IMR-90 (cell line): ENCODE data around the gene RPTOR. TPM values are rescaled to one million over a fixed set of nuclear protein-coding genes. Genes with fewer than 3 reads are reported as not detected.

ENCODE experiments used
- ATAC-seq: fragments of 200-7000 bp; cut with Tn5 transposase; 2 replicates; pipeline ENCODE4 v1.9.1; 2020; ENCODE audit warnings: low read depth, mild to moderate bottlenecking, moderate library complexity
- BruUV-seq: library from RNA; stranded (reverse); fragments of 400-500 nt; replicated peaks from 2 replicates; lab custom pipeline; 2021; lab: Mats Ljungman, UMichigan
- CTCF ChIA-PET: fragments of 300-600 bp; formaldehyde crosslinking; extraction: SDS; loops from one replicate; lab custom pipeline; 2021; ENCODE audit warnings: antibody characterized with exemption; lab: Yijun Ruan, JAX
- POLR2A ChIA-PET: fragments of 300-600 bp; sonication (Branson Sonifier 250); formaldehyde crosslinking; loops from one replicate; lab custom pipeline; 2022; ENCODE audit warnings: antibody characterized with exemption; ENCODE audit not compliant: unreplicated experiment; lab: Charles Lee
- DNase-seq: peaks from one replicate; pipeline ENCODE4 v3.0.0; 2013
- H2AFZ ChIP-seq: replicated peaks from 2 replicates; pipeline ENCODE3; 2013; ENCODE audit warnings: low read length, mild to moderate bottlenecking; ENCODE audit not compliant: poor library complexity
- H2AK5ac ChIP-seq: 2 replicates; pipeline ENCODE4 v1.6.1; 2013; ENCODE audit warnings: low read depth, low read length, inconsistent platforms
- H2AK9ac ChIP-seq: replicated peaks from 2 replicates; pipeline ENCODE3; 2013; ENCODE audit warnings: mild to moderate bottlenecking, low read depth, low read length, moderate library complexity; ENCODE audit not compliant: poor library complexity
- H2BK120ac ChIP-seq: 2 replicates; pipeline ENCODE4 v1.6.1; 2013; ENCODE audit warnings: low read depth, low read length, inconsistent platforms
- H2BK15ac ChIP-seq: 3 replicates; pipeline ENCODE4 v1.6.1; 2013; ENCODE audit warnings: low read depth, low read length, inconsistent platforms
- H2BK20ac ChIP-seq: 2 replicates; pipeline ENCODE4 v1.6.1; 2013; ENCODE audit warnings: low read depth, mild to moderate bottlenecking, inconsistent platforms, low read length, moderate library complexity
- H2BK5ac ChIP-seq: 2 replicates; pipeline ENCODE4 v1.6.1; 2013; ENCODE audit warnings: mild to moderate bottlenecking, low read depth, low read length, inconsistent platforms; ENCODE audit not compliant: poor library complexity, severe bottlenecking
- H3K14ac ChIP-seq: replicated peaks from 2 replicates; pipeline ENCODE4 v1.6.1; 2013; ENCODE audit warnings: low read depth, low read length, inconsistent platforms
- H3K18ac ChIP-seq: 2 replicates; pipeline ENCODE4 v1.6.1; 2013; ENCODE audit warnings: low read depth, low read length, control low read depth
- H3K23ac ChIP-seq: 2 replicates; pipeline ENCODE4 v1.6.1; 2013; ENCODE audit warnings: low read depth, low read length, inconsistent platforms
- H3K27ac ChIP-seq: 2 replicates; pipeline ENCODE4 v1.5.1; 2013; ENCODE audit warnings: mild to moderate bottlenecking, control low read depth, low read length; ENCODE audit not compliant: insufficient read depth
- H3K27me3 ChIP-seq: 2 replicates; pipeline ENCODE4 v1.6.1; 2013; ENCODE audit warnings: low read length; ENCODE audit not compliant: control insufficient read depth, insufficient read depth
- H3K36me3 ChIP-seq: 2 replicates; pipeline ENCODE4 v1.6.1; 2013; ENCODE audit warnings: low read length, mixed read lengths; ENCODE audit not compliant: control insufficient read depth, insufficient read depth
- H3K4ac ChIP-seq: 2 replicates; pipeline ENCODE4 v1.6.1; 2013; ENCODE audit warnings: low read depth, low read length, inconsistent platforms
- H3K4me1 ChIP-seq: 2 replicates; pipeline ENCODE4 v1.6.1; 2013; ENCODE audit warnings: low read length, mixed read lengths; ENCODE audit not compliant: control insufficient read depth, insufficient read depth
- H3K4me2 ChIP-seq: 2 replicates; pipeline ENCODE4 v1.6.1; 2013; ENCODE audit warnings: low read depth, mild to moderate bottlenecking, control low read depth, low read length, moderate library complexity
- H3K4me3 ChIP-seq: 2 replicates; pipeline ENCODE4 v1.5.1; 2013; ENCODE audit warnings: low read depth, mild to moderate bottlenecking, control low read depth, low read length, moderate library complexity; ENCODE audit not compliant: insufficient read depth
- H3K56ac ChIP-seq: 2 replicates; pipeline ENCODE4 v1.6.1; 2013; ENCODE audit warnings: low read length, inconsistent platforms; ENCODE audit not compliant: insufficient read depth; ENCODE audit errors: extremely low read depth
- H3K79me1 ChIP-seq, 2 experiments: 2 replicates each; pipeline ENCODE4 v1.6.1; 2013; ENCODE audit warnings: low read length in 2 of 2, inconsistent platforms in 1 of 2, low read depth in 1 of 2
- H3K9ac ChIP-seq: 2 replicates; pipeline ENCODE4 v1.6.1; 2013; ENCODE audit warnings: low read depth, low read length, control low read depth
- H3K9me1 ChIP-seq: 2 replicates; pipeline ENCODE4 v1.6.1; 2013; ENCODE audit warnings: low read length, inconsistent platforms; ENCODE audit not compliant: insufficient read depth
- H3K9me3 ChIP-seq: 2 replicates; pipeline ENCODE4 v1.6.1; 2013; ENCODE audit warnings: low read length; ENCODE audit not compliant: control insufficient read depth, insufficient read depth
- H4K20me1 ChIP-seq: 2 replicates; pipeline ENCODE4 v1.6.1; 2013; ENCODE audit warnings: low read length, inconsistent platforms; ENCODE audit not compliant: insufficient read depth
- H4K5ac ChIP-seq: 2 replicates; pipeline ENCODE4 v1.6.1; 2013; ENCODE audit warnings: mild to moderate bottlenecking, low read depth, low read length, control low read depth
- H4K8ac ChIP-seq, 2 experiments: 2 replicates each; pipeline ENCODE4 v1.6.1; 2013; ENCODE audit warnings: low read depth in 2 of 2, low read length in 2 of 2, control low read depth in 1 of 2, inconsistent platforms in 1 of 2
- H4K91ac ChIP-seq: 2 replicates; pipeline ENCODE4 v1.6.1; 2013; ENCODE audit warnings: low read depth, low read length, inconsistent platforms; ENCODE audit not compliant: insufficient read depth
- BHLHE40 ChIP-seq: fragments of 150-350 bp; IDR thresholded peaks from 2 replicates; pipeline ENCODE4 v1.6.1; 2016; ENCODE audit warnings: mild to moderate bottlenecking, low read depth, low read length
- CEBPB ChIP-seq: IDR thresholded peaks from 2 replicates; pipeline ENCODE4 v1.6.1; 2012; ENCODE audit warnings: low read depth, low read length, improper control_type of control experiment
- CHD1 ChIP-seq: IDR thresholded peaks from 2 replicates; pipeline ENCODE4 v1.6.1; 2012; ENCODE audit warnings: low read depth, low read length, improper control_type of control experiment
- CTCF ChIP-seq: conservative IDR thresholded peaks from 2 replicates; pipeline ENCODE4 v1.5.1; 2012; ENCODE audit warnings: mild to moderate bottlenecking, low read depth, low read length, improper control_type of control experiment
- ELK1 ChIP-seq: fragments of 150-350 bp; IDR thresholded peaks from 2 replicates; pipeline ENCODE4 v1.6.1; 2016; ENCODE audit warnings: low read depth, mild to moderate bottlenecking, low read length, moderate library complexity, borderline replicate concordance
- FOS ChIP-seq: fragments of 150-350 bp; IDR thresholded peaks from 2 replicates; pipeline ENCODE4 v1.6.1; 2016; ENCODE audit warnings: low read depth, low read length
- MAFK ChIP-seq: IDR thresholded peaks from 2 replicates; pipeline ENCODE4 v1.6.1; 2012; ENCODE audit warnings: low read depth, low read length, improper control_type of control experiment
- MAZ ChIP-seq: IDR thresholded peaks from 2 replicates; pipeline ENCODE4 v1.6.1; 2012; ENCODE audit warnings: low read depth, mild to moderate bottlenecking, low read length, improper control_type of control experiment, moderate library complexity, borderline replicate concordance
- MXI1 ChIP-seq: IDR thresholded peaks from 2 replicates; pipeline ENCODE4 v1.6.1; 2012; ENCODE audit warnings: low read depth, mild to moderate bottlenecking, low read length, moderate library complexity, borderline replicate concordance
- NFE2L2 ChIP-seq: fragments of 150-350 bp; IDR thresholded peaks from 2 replicates; pipeline ENCODE4 v1.6.1; 2016; ENCODE audit warnings: low read depth, mild to moderate bottlenecking, low read length
- POLR2A ChIP-seq: IDR thresholded peaks from 2 replicates; pipeline ENCODE4 v1.6.1; 2012; ENCODE audit warnings: mild to moderate bottlenecking, low read depth, low read length
- RAD21 ChIP-seq: IDR thresholded peaks from 2 replicates; pipeline ENCODE4 v1.6.1; 2012; ENCODE audit warnings: low read length, improper control_type of control experiment
- RCOR1 ChIP-seq: IDR thresholded peaks from 2 replicates; pipeline ENCODE4 v1.6.1; 2012; ENCODE audit warnings: mild to moderate bottlenecking, low read length, improper control_type of control experiment; ENCODE audit not compliant: insufficient replicate concordance
- RFX5 ChIP-seq: IDR thresholded peaks from 2 replicates; pipeline ENCODE4 v1.8.0; 2012; ENCODE audit warnings: low read depth, mild to moderate bottlenecking, low read length, moderate library complexity
- SMC3 ChIP-seq: fragments of 150-350 bp; IDR thresholded peaks from 2 replicates; pipeline ENCODE4 v1.6.1; 2016; ENCODE audit warnings: low read depth, mild to moderate bottlenecking, antibody characterized with exemption, low read length, moderate library complexity
- USF2 ChIP-seq: fragments of 150-350 bp; IDR thresholded peaks from 2 replicates; pipeline ENCODE4 v1.6.1; 2017; ENCODE audit warnings: mild to moderate bottlenecking, antibody characterized with exemption, low read length, low read depth
- WGBS, 2 experiments: methylation state at CpG; one replicate each; pipeline versions ENCODE4 v1.1.5 to v1.1.7; 2013; ENCODE audit warnings: missing lambda C conversion rate in 2 of 2; ENCODE audit not compliant: insufficient read length in 1 of 2; ENCODE audit errors: extremely low coverage in 2 of 2; 5-methylcytosine and 5-hydroxymethylcytosine counted together
- dilution Hi-C: fragments of 300-500 bp; cut with HindIII; formaldehyde crosslinking; loops from one replicate; pipeline ENCODE4 v1.14.3; 2018; ENCODE audit warnings: low sequenced_read_pairs; ENCODE audit not compliant: unreplicated experiment
- in situ Hi-C: fragments of 300-500 bp; cut with MboI; formaldehyde crosslinking; loops from 3 replicates; pipeline ENCODE4 v1.14.3; 2019; ENCODE audit warnings: low sequenced_read_pairs, inconsistent platforms, mixed read lengths
- intact Hi-C: fragments of 100-400 bp; cut with micrococcal nuclease; formaldehyde crosslinking; loops from 2 replicates; pipeline ENCODE4 v1.10.0; 2022
- polyA plus RNA-seq, 3 experiments: library from polyadenylated mRNA; depleted of rRNA; stranded (reverse); fragments of >200 nt; gene quantifications; 2 replicates each; pipeline ENCODE4 v1.2.3, GENCODE V29; 2012; ENCODE audit warnings: low replicate concordance in 1 of 3
- total RNA-seq: library from RNA; depleted of rRNA; stranded (reverse); fragments of >200 nt; gene quantifications from 2 replicates; pipeline ENCODE4 v1.2.3, GENCODE V29; 2012

Gene RPTOR
- total and polyA plus RNA-seq, 2 of the 4 experiments (the other 2 are of a cell fraction): 10.8 to 14.7 TPM

- peak overlapping the region; percentile 94 for H2AK5ac ChIP-seq
- H3K79me1 ChIP-seq: peaks cover 4 to 34% of the 10 kb centered on the region in 2 experiments; a peak in 3 of 4 replicates
- 0 out of 2 replicates have a peak overlapping the region, but pooled peaks have one; percentile 71 for H3K14ac ChIP-seq
- TF ChIP-seq MAZ (no peak), POLR2A (no peak), MAFK (no peak), USF2 (no peak), CTCF (no peak), MXI1 (no peak), RFX5 (no peak), NFE2L2 (no peak), SMC3 (no peak), RCOR1 (no peak), FOS (no peak), ELK1 (no peak), RAD21 (no peak), BHLHE40 (no peak), CHD1 (no peak), CEBPB (no peak)
- peak overlapping the region; percentile 97; the same call in 1 of the 2 replicates for H3K4ac ChIP-seq
- H3K4me3 ChIP-seq: no peak overlapping the region
- H4K8ac ChIP-seq: peak overlapping the region; percentile 63 to 96
- peaks cover 1% of the 10 kb centered on the region for H3K36me3 ChIP-seq
- ChIA-PET POLR2A (interaction anchor here (0.6 kb wide), 1 partner anchor 22 kb away, joined by 3 read pairs; no protein-coding TSS in a partner anchor), CTCF (no interaction called here)
- H3K56ac ChIP-seq: no peak overlapping the region
- H2AK9ac ChIP-seq: peak overlapping the region; percentile 94
- H2AFZ ChIP-seq: peak overlapping the region; percentile 79
- DNase-seq (no peak), ATAC-seq (no peak)
- peak overlapping the region; percentile 55; the same call in 1 of the 2 replicates for H3K23ac ChIP-seq
- peak overlapping the region; percentile 83 for H3K27ac ChIP-seq
- H3K4me1 ChIP-seq: peaks cover 19% of the 10 kb centered on the region
- peak overlapping the region; percentile 91 for H4K91ac ChIP-seq
- H3K9me3 ChIP-seq: no peaks in the 10 kb centered on the region
- H3K9ac ChIP-seq: no peak overlapping the region
- dilution Hi-C loops (no loop called here), intact Hi-C loops (no loop called here), in situ Hi-C loops (no loop called here)
- no peaks in the 10 kb centered on the region for H4K20me1 ChIP-seq
- WGBS, 2 experiments: no CpG with 5 or more reads among the region's 2 CpGs
- H2BK5ac ChIP-seq: peak overlapping the region; percentile 99
- no peak overlapping the region for H3K18ac ChIP-seq
- peak overlapping the region; percentile 89 for H2BK120ac ChIP-seq
- peaks cover 16% of the 10 kb centered on the region for H3K9me1 ChIP-seq
- H2BK20ac ChIP-seq: peak overlapping the region; percentile 48; the same call in 1 of the 2 replicates
- H3K27me3 ChIP-seq: no peaks in the 10 kb centered on the region
- H3K4me2 ChIP-seq: no peak overlapping the region
- H2BK15ac ChIP-seq: 0 out of 3 replicates have a peak overlapping the region, but pooled peaks have one; percentile 90
- peak overlapping the region; percentile 72; the same call in 1 of the 2 replicates for H4K5ac ChIP-seq
- no TSS peak for BruUV-seq
Observed at GRCh38 chr17:80834893-80835275, 290.2 kb downstream of the RPTOR start.
